Cardiac septum (tissue), 1 donor: ENCODE measurements around the gene RHOG. TPM values are rescaled to one million over a fixed set of nuclear protein-coding genes. Genes with fewer than 3 reads are reported as not detected.
"Not testable (repeated sequence)": the region's sequence is repeated elsewhere in the genome, so short reads cannot be mapped to it uniquely, and the experiment has no call there.

ENCODE experiments used
- DNase-seq: peaks from one replicate; pipeline ENCODE4 v3.0.0-alpha.2; 2020; ENCODE audit warnings: low spot score
- intact Hi-C: fragments of 100-400 bp; cut with DNase I; formaldehyde crosslinking; loops from one replicate; pipeline ENCODE4 v1.14.0; 2022
- total RNA-seq: library from RNA; stranded (reverse); fragmentation: NEBNext Ultra II Directional; extraction: Animal tissue kit (Norgen Biotek cat#: 25700); gene quantifications from one replicate; pipeline ENCODE4 v1.2.1, GENCODE V29; 2021
- donor health status: DM: no; HTN: no; CAD: no.

The RHOG gene
- total RNA-seq, 1 donor from 2014 or later, result 27.5 TPM

- no peak for DNase-seq
- intact Hi-C loops, result no loop called here
These were observed 23.5 kb downstream of the RHOG start for GRCh38 chr11:3817181-3817800.

- intact Hi-C loops, result no loop called here
- no peak for DNase-seq
These were observed 24.1 kb downstream of the RHOG start for GRCh38 chr11:3816673-3817072.

GRCh38 chr11:3815845-3816244 lies 24.9 kb downstream of the RHOG start:
- intact Hi-C loops, result no loop called here
- no peak for DNase-seq

- DNase-seq, intact Hi-C loops: not testable (repeated sequence)
These were observed 25.9 kb downstream of the RHOG start for GRCh38 chr11:3814832-3815231.

GRCh38 chr11:3810951-3811350 lies 29.8 kb downstream of the RHOG start:
- DNase-seq, result no peak
- intact Hi-C loops, result no loop called here

GRCh38 chr11:3810446-3810845 lies 30.3 kb downstream of the RHOG start:
- intact Hi-C loops, result no loop called here
- DNase-seq, result no peak

- intact Hi-C loops, result no loop called here
- DNase-seq, result no peak
These were observed 31.2 kb downstream of the RHOG start for GRCh38 chr11:3809624-3809928.

- DNase-seq, result no peak
- intact Hi-C loops, result no loop called here
These were observed 31.7 kb downstream of the RHOG start for GRCh38 chr11:3808861-3809623.

- DNase-seq, result peak; percentile 86
- intact Hi-C loops, result no loop called here
These were observed 32.6 kb downstream of the RHOG start, which contains the start of gene PGAP2 for GRCh38 chr11:3807909-3808860. Gene PGAP2 (plus strand): TSS chr11:3808560. CDS start chr11:3811260, 2,700 bp downstream.

GRCh38 chr11:3803726-3804495 lies 36.8 kb downstream of the RHOG start:
- intact Hi-C loops, result no loop called here
- no peak for DNase-seq

- intact Hi-C loops, result no loop called here
These were observed 38.6 kb downstream of the RHOG start for GRCh38 chr11:3802011-3802790.

GRCh38 chr11:3799873-3800272 lies 40.9 kb downstream of the RHOG start:
- DNase-seq, result no peak
- intact Hi-C loops, result no loop called here

More at GRCh38 chr11:3802011-3802790, 38.6 kb downstream of the RHOG start:
- no peak for DNase-seq

GRCh38 chr11:3799143-3799542 lies 41.6 kb downstream of the RHOG start:
- intact Hi-C loops, result no loop called here
- DNase-seq, result no peak

GRCh38 chr11:3797329-3798090 lies 43.2 kb downstream of the RHOG start, which contains the start of gene NUP98:
Gene NUP98 (minus strand): TSS chr11:3797554. CDS start chr11:3782117, 15,437 bp downstream.
- DNase-seq, result peak; percentile 100
- intact Hi-C loops, result loop anchor here (1.0 kb wide), 1 partner anchor 44 kb away; no protein-coding TSS in a partner anchor

- DNase-seq, result no peak
- intact Hi-C loops, result loop anchor here (1.0 kb wide), 1 partner anchor 44 kb away; no protein-coding TSS in a partner anchor
These were observed 43.9 kb downstream of the RHOG start for GRCh38 chr11:3796801-3797328.

- DNase-seq, result no peak
- intact Hi-C loops, result no loop called here
These were observed 44.4 kb downstream of the RHOG start for GRCh38 chr11:3796346-3796745.

GRCh38 chr11:3796002-3796311 lies 44.8 kb downstream of the RHOG start:
- no peak for DNase-seq
- intact Hi-C loops, result no loop called here
